Measurements from ENCODE around the gene C18orf32. TPM values are rescaled to one million over a fixed set of nuclear protein-coding genes. Genes with fewer than 3 reads are reported as not detected.
"Not testable (repeated sequence)": the region's sequence is repeated elsewhere in the genome, so short reads cannot be mapped to it uniquely, and the experiment has no call there.

The C18orf32 gene
- total RNA-seq, 1 experiment from 2014 or later: 24.4 TPM

DNA sequence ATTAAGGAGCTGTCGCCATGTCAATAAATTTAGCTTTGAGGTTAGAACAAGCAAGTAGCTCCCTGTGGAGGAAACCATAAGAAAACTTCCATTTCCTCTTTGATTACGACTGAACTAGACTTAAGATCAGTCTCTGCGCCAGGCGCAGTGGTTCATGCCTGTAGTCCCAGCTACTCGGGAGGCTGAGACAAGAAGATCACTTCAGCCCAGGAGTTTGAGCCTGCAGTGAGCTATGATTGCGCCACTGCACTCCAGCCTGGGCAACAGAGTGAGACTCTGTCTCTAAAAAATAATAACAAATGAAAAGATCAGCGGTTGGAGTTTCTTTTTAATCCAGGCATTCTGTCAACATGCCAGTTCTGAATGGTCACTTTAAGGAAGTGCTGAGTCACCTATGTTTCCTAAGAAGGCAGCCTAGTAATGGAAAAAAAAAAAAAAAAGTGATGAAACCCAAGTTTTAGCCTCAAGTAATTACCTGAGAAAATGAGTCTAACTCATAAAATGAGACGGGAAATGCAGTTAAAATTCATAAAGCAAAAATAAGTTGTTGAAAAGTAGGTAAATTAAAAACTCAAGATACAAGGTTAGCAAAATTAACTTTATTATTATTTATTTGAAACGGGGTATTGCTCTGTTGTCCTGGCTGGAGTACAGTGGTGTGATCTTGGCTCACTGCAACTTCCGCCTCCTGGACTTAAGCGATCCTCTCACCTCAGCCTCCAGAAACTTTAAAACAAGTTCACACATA lies 10.2 kb downstream of the C18orf32 start:
- Mint-ChIP-seq H3K4me1 (no peaks in the 10 kb centered on the region), H3K27me3 (ENCODE audit: low read depth) (no peaks in the 10 kb centered on the region), H3K36me3 (ENCODE audit: insufficient read depth in 1 of 3, low read depth in 3 of 3) (peaks cover 7 to 35% (median 35%) of the 10 kb centered on the region in 3 experiments; a peak in 6 of 7 replicates), H3K27ac (peak overlapping the region in 2 of 3 experiments; percentile 82 to 89; a peak in 4 of 7 replicates), H3K4me3 (no peak overlapping the region), H3K9me3 (peaks cover 0 to 1% of the 10 kb centered on the region in 2 experiments; a peak in 1 of 5 replicates)
- Histone ChIP-seq H2BK120ac (ENCODE audit: low read depth, low read length, poor library complexity, severe bottlenecking) (no peak overlapping the region), H3K79me1 (ENCODE audit: insufficient read depth, low read depth, low read length, poor library complexity, severe bottlenecking) (no peaks in the 10 kb centered on the region), H2AFZ (ENCODE audit: low read length) (no peak overlapping the region), H4K20me1 (ENCODE audit: control insufficient read depth, insufficient read depth, insufficient read length) (no peaks in the 10 kb centered on the region), H3K27ac (ENCODE audit: insufficient read length, low read depth, low read length) (no peak overlapping the region), H3K9me3 (ENCODE audit: control insufficient read depth, low read depth, low read length) (no peaks in the 10 kb centered on the region), H4K8ac (replicated peaks; ENCODE audit: insufficient read length, low read depth, low read length) (no peak overlapping the region), H3K4ac (ENCODE audit: low read depth, low read length) (no peak overlapping the region), H2AK5ac (ENCODE audit: insufficient read length, low read length) (no peak overlapping the region), H3T11ph (ENCODE audit: low read length) (no peak overlapping the region), H3K4me2 (ENCODE audit: insufficient read depth, insufficient read length, low read length) (no peak overlapping the region), H3K23me2 (ENCODE audit: insufficient read length, low read depth, low read length, poor library complexity, severe bottlenecking) (no peaks in the 10 kb centered on the region), H2BK5ac (ENCODE audit: insufficient read length, low read length) (no peak overlapping the region), H2BK12ac (ENCODE audit: insufficient read length, low read depth, low read length) (no peak overlapping the region), H2BK15ac (ENCODE audit: low read depth, low read length) (no peak overlapping the region), H3K9ac (ENCODE audit: extremely low read depth, insufficient read length, low read length) (no peak overlapping the region), H2BK20ac (ENCODE audit: low read depth, low read length, poor library complexity, severe bottlenecking) (no peak overlapping the region), H3K23ac (ENCODE audit: insufficient read length, low read depth, low read length) (no peak overlapping the region), H3K79me2 (ENCODE audit: insufficient read depth, low read length) (no peaks in the 10 kb centered on the region), H3K14ac (ENCODE audit: insufficient read depth, low read length) (no peak overlapping the region), H3K18ac (ENCODE audit: insufficient read length, low read depth, low read length) (no peak overlapping the region), H4K91ac (ENCODE audit: insufficient read length, low read depth, low read length) (no peak overlapping the region), H3K27me3 (ENCODE audit: insufficient read depth, low read length) (no peaks in the 10 kb centered on the region), H3K4me1 (ENCODE audit: insufficient read depth, low read length) (no peaks in the 10 kb centered on the region), H4K5ac (ENCODE audit: insufficient read length, low read depth, low read length) (no peak overlapping the region), H3K56ac (ENCODE audit: insufficient read length, low read depth, low read length) (no peak overlapping the region)
- WGBS (ENCODE audit: extremely low coverage, insufficient read length, low lambda C conversion rate): no CpG with 5 or more reads among the region's 11 CpGs
- DNase-seq: no peak
- TF ChIP-seq, protein P1, sequence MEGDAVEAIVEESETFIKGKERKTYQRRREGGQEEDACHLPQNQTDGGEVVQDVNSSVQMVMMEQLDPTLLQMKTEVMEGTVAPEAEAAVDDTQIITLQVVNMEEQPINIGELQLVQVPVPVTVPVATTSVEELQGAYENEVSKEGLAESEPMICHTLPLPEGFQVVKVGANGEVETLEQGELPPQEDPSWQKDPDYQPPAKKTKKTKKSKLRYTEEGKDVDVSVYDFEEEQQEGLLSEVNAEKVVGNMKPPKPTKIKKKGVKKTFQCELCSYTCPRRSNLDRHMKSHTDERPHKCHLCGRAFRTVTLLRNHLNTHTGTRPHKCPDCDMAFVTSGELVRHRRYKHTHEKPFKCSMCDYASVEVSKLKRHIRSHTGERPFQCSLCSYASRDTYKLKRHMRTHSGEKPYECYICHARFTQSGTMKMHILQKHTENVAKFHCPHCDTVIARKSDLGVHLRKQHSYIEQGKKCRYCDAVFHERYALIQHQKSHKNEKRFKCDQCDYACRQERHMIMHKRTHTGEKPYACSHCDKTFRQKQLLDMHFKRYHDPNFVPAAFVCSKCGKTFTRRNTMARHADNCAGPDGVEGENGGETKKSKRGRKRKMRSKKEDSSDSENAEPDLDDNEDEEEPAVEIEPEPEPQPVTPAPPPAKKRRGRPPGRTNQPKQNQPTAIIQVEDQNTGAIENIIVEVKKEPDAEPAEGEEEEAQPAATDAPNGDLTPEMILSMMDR (conservative IDR thresholded peaks at IDR 0.05): no peak

DNA sequence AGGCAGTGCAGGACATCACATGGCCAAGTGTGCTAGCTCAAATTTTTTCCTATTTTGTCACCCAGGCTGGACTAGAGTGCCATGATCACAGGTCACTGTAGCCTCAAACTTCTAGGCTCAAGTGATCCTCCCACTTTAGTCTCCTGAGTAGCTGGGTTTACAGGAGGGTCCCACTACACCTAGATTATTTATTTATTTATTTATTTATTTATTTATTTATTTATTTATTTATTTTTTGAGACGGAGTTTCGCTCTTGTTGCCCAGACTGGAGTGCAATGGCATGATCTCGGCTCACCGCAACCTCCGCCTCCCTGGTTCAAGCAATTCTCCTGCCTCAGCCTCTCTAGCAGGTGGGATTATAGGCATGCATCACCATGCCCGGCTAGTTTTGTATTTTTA lies 12.1 kb downstream of the C18orf32 start:
- H2BK120ac ChIP-seq (ENCODE audit: low read depth, low read length, poor library complexity, severe bottlenecking); H2BK15ac ChIP-seq (ENCODE audit: low read depth, low read length); H3K23ac ChIP-seq (ENCODE audit: insufficient read length, low read depth, low read length); H3K4me3 Mint-ChIP-seq; H2BK12ac ChIP-seq (ENCODE audit: insufficient read length, low read depth, low read length); H2AFZ ChIP-seq (ENCODE audit: low read length); H2BK20ac ChIP-seq (ENCODE audit: low read depth, low read length, poor library complexity, severe bottlenecking); H4K91ac ChIP-seq (ENCODE audit: insufficient read length, low read depth, low read length); H3K9me3 Mint-ChIP-seq; H3K4me1 Mint-ChIP-seq; H3T11ph ChIP-seq (ENCODE audit: low read length); H4K20me1 ChIP-seq (ENCODE audit: control insufficient read depth, insufficient read depth, insufficient read length); H3K4me1 ChIP-seq (ENCODE audit: insufficient read depth, low read length); H2AK5ac ChIP-seq (ENCODE audit: insufficient read length, low read length); H2BK5ac ChIP-seq (ENCODE audit: insufficient read length, low read length); H3K4ac ChIP-seq (ENCODE audit: low read depth, low read length); DNase-seq; H3K27me3 Mint-ChIP-seq (ENCODE audit: low read depth); H3K27ac ChIP-seq (ENCODE audit: insufficient read length, low read depth, low read length); H3K9ac ChIP-seq (ENCODE audit: extremely low read depth, insufficient read length, low read length); H3K18ac ChIP-seq (ENCODE audit: insufficient read length, low read depth, low read length); H3K14ac ChIP-seq (ENCODE audit: insufficient read depth, low read length); H3K27me3 ChIP-seq (ENCODE audit: insufficient read depth, low read length); H4K5ac ChIP-seq (ENCODE audit: insufficient read length, low read depth, low read length); H3K23me2 ChIP-seq (ENCODE audit: insufficient read length, low read depth, low read length, poor library complexity, severe bottlenecking); H3K9me3 ChIP-seq (ENCODE audit: control insufficient read depth, low read depth, low read length); H3K79me1 ChIP-seq (ENCODE audit: insufficient read depth, low read depth, low read length, poor library complexity, severe bottlenecking); H3K4me2 ChIP-seq (ENCODE audit: insufficient read depth, insufficient read length, low read length); H4K8ac ChIP-seq (replicated peaks; ENCODE audit: insufficient read length, low read depth, low read length); H3K56ac ChIP-seq (ENCODE audit: insufficient read length, low read depth, low read length); H3K79me2 ChIP-seq (ENCODE audit: insufficient read depth, low read length): not testable (repeated sequence)
- Mint-ChIP-seq H3K36me3 (ENCODE audit: insufficient read depth in 1 of 3, low read depth in 3 of 3) (peaks cover 3 to 21% (median 19%) of the 10 kb centered on the region in 3 experiments; a peak in 6 of 7 replicates), H3K27ac (0 out of 7 replicates have a peak overlapping the region, but pooled peaks of 1 of the 3 experiments have one; percentile 44)
- no CpG with 5 or more reads among the region's 6 CpGs for WGBS (ENCODE audit: extremely low coverage, insufficient read length, low lambda C conversion rate)

Data from H9 (cell line).